HUES64 (cell line): ENCODE results near the gene TCF3. TPM values are rescaled to one million over a fixed set of nuclear protein-coding genes. Genes with fewer than 3 reads are reported as not detected.
"Not testable (repeated sequence)": the region's sequence is repeated elsewhere in the genome, so short reads cannot be mapped to it uniquely, and the experiment has no call there.

Source experiments
- H3K27ac ChIP-seq: 2 replicates; pipeline ENCODE4 v1.7.0; 2013; ENCODE audit warnings: low read depth, low read length, inconsistent platforms
- H3K27me3 ChIP-seq: 2 replicates; pipeline ENCODE4 v1.6.1; 2013; ENCODE audit warnings: mild to moderate bottlenecking, low read length; ENCODE audit not compliant: insufficient read depth
- H3K36me3 ChIP-seq: 2 replicates; pipeline ENCODE4 v1.6.1; 2013; ENCODE audit warnings: mild to moderate bottlenecking, low read length; ENCODE audit not compliant: insufficient read depth
- H3K4me1 ChIP-seq: 2 replicates; pipeline ENCODE4 v1.6.1; 2013; ENCODE audit warnings: mild to moderate bottlenecking, low read length, moderate library complexity; ENCODE audit not compliant: insufficient read depth
- H3K4me3 ChIP-seq: 2 replicates; pipeline ENCODE4 v1.5.1; 2013; ENCODE audit warnings: mild to moderate bottlenecking, low read length, moderate library complexity
- H3K9ac ChIP-seq: 2 replicates; pipeline ENCODE4 v1.6.1; 2013; ENCODE audit warnings: mild to moderate bottlenecking, low read depth, low read length
- H3K9me3 ChIP-seq: 2 replicates; pipeline ENCODE4 v1.6.1; 2013; ENCODE audit warnings: low read depth, low read length; ENCODE audit not compliant: insufficient read depth
- WGBS: fragments of 150-250, 120-280 bp; methylation state at CpG from one replicate; pipeline ENCODE4 v1.1.7; 2013; ENCODE audit warnings: missing lambda C conversion rate; 5-methylcytosine and 5-hydroxymethylcytosine counted together
- polyA plus RNA-seq, 2 experiments: library from polyadenylated mRNA; stranded (reverse); fragments of 50-300 nt; gene quantifications; one replicate each; pipeline ENCODE4 v1.2.3, GENCODE V29; 2013

The TCF3 gene
- 187 TPM for polyA plus RNA-seq (2013, experiment 1 of 2)
- 190 TPM for polyA plus RNA-seq (2013, experiment 2 of 2)

DNA sequence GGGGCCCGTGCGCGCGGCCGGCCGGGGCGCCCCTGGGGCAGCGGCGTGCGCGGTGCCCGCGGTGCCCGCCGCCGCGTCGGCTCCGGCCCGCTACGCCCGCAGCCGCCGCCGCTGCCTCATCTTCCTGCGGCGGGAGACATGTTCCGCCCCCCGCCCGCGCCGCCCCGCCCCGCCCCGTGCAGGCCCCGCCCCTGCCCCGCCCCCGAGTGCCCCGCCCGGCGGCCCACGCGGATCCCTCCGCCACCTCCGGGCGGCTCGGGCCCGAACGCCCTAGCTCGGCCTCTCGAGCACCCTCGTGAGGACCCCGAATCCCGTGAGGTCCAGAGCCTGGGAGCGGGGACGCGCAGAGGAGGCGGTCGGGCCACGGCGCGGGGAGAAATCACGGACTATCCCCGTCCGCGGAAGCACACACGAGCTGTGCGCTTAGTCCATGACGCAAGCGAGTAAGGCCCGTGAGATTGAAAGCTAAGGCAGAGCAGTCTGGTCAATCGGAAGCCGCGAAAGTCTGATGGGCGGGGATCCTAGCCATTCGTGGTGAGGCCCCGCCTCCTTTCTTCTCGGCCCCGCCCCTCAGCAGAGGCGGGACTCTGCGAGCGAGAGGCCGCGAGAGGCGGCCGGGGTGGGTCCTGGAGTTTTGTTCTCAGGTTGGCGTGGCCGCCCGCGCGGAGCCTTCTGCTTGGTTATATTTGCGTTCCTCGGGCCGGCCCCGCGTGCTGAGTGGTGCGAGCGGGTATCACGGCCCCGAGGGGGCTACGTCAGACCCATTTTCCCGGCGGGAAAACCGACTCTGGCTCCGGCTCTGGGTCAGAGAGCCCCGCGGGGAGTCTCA is at the start of gene TCF3:
TCF3 (minus strand) TSS at position 145 of the 829 bp plus-strand sequence. CDS start 2,367 bp downstream, outside the sequence.
- peak within 1 kb of the TSS; percentile 98 for H3K9ac ChIP-seq
- under 1% methylated on average over 107 of the region's 107 CpGs for WGBS
- H3K9me3 ChIP-seq, result no peaks in the 10 kb centered on the region
- H3K27me3 ChIP-seq, result no peaks in the 10 kb centered on the region
- peaks cover 24% of the 10 kb centered on the region for H3K36me3 ChIP-seq
- no peaks in the 10 kb centered on the region for H3K4me1 ChIP-seq
- H3K27ac ChIP-seq, result peak within 1 kb of the TSS; percentile 99
- peak within 1 kb of the TSS; percentile 77 for H3K4me3 ChIP-seq

DNA sequence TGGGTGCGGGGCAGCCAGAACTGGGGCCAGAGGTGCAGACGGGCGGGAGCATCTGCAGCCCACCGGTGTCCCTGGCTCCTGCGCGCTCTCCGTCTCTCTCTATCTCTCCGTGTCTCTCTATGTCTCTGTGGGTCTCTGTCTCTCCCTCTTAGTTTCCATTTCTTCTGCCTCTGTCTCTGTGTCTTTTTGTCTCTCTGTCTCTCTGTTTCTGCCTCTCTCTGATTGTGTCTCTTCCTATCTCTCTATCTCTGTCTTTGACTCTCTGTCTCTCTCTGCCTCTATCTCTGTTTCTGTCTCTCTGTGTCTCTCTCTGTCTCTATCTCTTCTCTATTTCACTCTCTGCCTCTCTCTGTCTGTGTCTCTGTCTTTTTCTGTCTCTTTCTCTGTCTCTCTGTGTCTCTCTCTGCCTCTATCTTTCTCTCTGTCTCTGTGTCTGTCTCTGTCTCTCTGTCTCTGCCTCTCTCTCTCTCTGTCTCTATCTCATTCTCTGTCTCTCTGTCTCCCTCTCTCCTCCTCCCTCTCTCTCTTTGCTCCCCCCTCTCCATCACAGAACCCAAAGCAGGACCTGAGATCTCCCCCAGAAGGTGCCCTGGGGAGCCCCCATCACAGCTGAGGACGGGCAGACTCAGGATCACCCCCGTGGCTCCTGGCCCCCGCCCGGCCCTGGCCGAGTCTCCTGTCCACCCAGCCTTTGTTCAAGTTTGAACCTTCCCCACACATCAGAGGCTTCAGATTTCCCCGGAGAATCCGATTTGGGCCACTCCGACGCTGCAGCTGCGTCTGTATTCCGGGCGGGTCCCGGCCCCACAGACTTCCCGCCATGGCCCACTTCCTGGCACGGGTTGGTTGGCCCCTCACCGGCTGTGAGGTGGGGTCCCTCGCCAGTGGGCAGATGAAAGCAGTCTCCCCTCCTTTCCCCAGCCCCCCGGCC is 48.6 kb upstream of the TCF3 start:
- Histone ChIP-seq H3K36me3 (no peaks in the 10 kb centered on the region), H3K27ac (no peak overlapping the region), H3K9me3 (no peaks in the 10 kb centered on the region), H3K27me3 (peaks cover 10% of the 10 kb centered on the region), H3K4me1 (no peaks in the 10 kb centered on the region), H3K4me3 (no peak overlapping the region), H3K9ac (no peak overlapping the region)
- WGBS, result 61% methylated on average over 26 of the region's 26 CpGs

DNA sequence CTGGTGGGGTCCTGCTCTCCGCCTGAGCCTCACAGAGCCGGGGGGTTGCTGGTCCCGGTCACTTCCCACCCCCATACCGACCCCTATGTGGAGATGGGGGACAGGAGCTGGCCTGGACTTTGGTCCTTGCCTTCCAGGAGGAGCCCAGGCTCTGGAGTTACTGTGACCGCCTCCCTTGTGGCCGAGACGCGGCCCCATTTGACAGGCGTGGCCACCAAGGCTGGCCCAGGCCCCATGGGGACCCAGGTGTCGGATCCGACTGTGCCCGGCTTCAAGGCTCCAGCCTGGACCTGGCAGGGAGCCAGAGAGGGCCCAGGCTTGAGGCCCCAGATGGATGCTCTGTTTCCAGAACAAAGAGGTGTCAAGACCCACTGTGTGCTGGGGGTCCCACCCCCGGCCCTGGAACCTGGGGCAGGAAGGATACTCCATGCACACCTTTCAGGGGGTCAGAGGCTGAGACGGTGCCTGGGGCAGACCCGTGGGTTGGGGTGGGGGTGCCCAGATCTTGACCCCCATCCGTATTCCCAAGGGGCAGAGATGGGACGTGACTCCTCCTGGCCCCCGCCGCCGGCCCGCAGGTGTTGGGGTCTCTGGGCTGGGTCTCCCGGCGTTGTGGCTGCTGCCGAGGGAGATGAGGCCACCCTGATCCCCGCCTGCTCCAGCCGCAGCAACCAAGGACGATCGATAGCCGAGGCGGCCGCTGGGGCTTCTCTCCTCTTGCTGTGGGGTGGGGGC is 47.8 kb upstream of the TCF3 start:
- Histone ChIP-seq H3K27ac (no peak overlapping the region), H3K4me1 (no peaks in the 10 kb centered on the region), H3K4me3 (no peak overlapping the region), H3K9me3 (no peaks in the 10 kb centered on the region), H3K27me3 (peaks cover 10% of the 10 kb centered on the region), H3K36me3 (no peaks in the 10 kb centered on the region), H3K9ac (no peak overlapping the region)
- 83% methylated on average over 29 of the region's 31 CpGs for WGBS

DNA sequence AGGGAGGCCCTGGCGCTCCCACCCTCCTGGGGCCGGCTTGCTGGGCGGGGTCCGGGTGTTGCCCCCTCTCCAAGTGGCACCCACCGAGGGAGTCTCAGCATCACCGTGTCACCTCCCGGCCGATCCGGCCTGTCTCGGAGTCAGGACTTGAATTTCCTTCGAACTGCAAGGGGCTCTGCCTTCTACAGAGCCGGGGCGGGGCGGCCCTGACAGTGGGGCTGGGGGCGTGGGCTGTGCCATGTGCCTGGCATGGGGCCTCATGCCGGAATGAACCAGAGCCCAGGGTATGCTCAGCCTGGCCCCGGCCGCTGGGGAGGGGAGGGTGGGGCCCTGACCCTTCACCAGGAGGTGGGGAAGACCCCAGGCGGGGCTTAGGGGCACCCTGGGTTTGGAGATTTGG is 47.0 kb upstream of the TCF3 start:
- Histone ChIP-seq H3K9me3 (no peaks in the 10 kb centered on the region; the same call in 1 of the 2 replicates), H3K27me3 (peaks cover 12% of the 10 kb centered on the region), H3K27ac (no peak overlapping the region), H3K4me1 (no peaks in the 10 kb centered on the region), H3K9ac (no peak overlapping the region), H3K4me3 (no peak overlapping the region), H3K36me3 (no peaks in the 10 kb centered on the region)
- 89% methylated on average over 19 of the region's 19 CpGs for WGBS

DNA sequence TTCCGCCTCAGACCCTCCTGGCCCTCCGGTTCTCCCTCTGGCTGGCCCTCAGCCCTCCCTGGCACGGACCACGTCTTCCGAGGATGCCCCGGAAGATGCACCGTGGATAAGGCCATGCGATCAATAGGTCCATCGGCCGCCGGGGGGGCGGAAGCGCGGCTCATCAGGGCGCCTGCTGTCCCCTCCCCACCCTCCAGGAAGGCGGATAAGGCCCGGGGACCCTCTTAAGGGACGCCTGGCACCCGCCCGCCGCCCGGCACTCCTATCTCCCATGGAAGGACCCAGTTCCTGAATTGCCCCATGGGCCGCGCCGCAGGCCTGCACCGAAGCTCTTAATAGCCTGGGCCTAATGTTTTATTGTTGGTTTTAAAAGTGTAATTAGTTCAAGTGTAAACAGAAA is 46.2 kb upstream of the TCF3 start:
- Histone ChIP-seq H3K9ac (no peak overlapping the region), H3K36me3 (no peaks in the 10 kb centered on the region), H3K4me1 (no peaks in the 10 kb centered on the region), H3K9me3 (no peaks in the 10 kb centered on the region; the same call in 1 of the 2 replicates), H3K4me3 (no peak overlapping the region), H3K27me3 (peaks cover 14% of the 10 kb centered on the region), H3K27ac (no peak overlapping the region)
- WGBS, result 95% methylated on average over 26 of the region's 26 CpGs

DNA sequence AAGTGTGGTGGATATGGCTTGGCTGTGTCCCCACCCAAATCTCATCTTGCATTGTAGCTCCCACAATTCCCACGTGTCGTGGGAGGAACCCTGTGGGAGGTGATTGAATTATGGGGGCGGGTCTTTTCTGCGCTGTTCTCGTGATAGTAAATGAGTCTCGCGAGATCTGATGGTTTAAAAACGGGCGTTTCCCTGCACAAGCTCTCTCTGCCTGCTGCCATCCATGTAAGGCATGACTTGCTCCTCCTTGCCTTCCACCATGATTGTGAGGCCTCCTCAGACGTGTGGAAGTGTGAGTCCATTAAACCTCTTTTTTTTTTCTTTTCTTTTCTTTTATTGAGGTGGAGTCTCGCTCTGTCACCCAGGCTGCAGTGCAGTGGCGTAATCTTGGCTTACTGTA is 43.1 kb upstream of the TCF3 start:
- 88% methylated on average over 12 of the region's 12 CpGs for WGBS
- peaks cover 32% of the 10 kb centered on the region for H3K27me3 ChIP-seq

DNA sequence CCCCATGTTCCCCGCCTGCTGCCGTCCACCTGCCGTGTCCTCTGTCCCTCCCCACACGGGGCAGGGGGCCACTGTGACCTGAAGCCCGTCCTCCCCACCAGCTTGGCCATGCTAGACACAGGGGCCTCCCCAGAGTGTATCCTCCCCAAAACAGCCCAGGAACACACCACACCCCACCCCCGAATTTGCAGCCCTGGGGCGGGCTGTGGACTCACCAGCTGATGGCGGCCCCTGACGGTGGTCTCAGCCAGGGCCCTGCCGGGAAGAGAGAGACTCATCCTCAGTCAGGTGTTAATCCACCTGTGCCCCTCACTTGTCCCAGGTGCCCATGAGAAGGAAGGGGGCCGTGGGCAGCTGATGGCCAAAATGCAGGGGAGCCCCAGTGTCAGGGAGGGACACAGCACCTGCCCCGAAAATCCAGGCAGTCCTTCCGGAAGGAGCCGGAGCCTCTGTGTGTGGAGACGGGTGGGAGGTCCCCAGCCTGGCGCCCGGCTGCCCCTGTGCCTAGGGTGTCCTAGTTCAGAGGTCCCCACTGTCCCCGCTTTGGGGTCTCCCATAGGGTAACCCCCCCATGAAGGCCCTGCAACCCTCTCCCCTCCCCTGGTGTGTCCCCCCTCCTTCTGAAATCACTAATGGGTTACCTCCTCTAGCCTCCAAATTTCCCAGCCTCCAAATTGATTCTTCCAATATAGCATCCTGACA is 39.3 kb upstream of the TCF3 start:
- H3K9ac ChIP-seq, result no peak overlapping the region
- 62% methylated on average over 18 of the region's 18 CpGs for WGBS
- no peaks in the 10 kb centered on the region for H3K36me3 ChIP-seq
- H3K9me3 ChIP-seq, result no peaks in the 10 kb centered on the region; the same call in 1 of the 2 replicates
- no peak overlapping the region for H3K27ac ChIP-seq
- no peaks in the 10 kb centered on the region for H3K4me1 ChIP-seq
- no peak overlapping the region for H3K4me3 ChIP-seq
- H3K27me3 ChIP-seq, result peaks cover 36% of the 10 kb centered on the region

More for the DNA sequence above, 43.1 kb upstream of the TCF3 start:
- not testable (repeated sequence) for H3K36me3 ChIP-seq, H3K4me1 ChIP-seq, H3K9ac ChIP-seq, H3K4me3 ChIP-seq, H3K27ac ChIP-seq, H3K9me3 ChIP-seq

DNA sequence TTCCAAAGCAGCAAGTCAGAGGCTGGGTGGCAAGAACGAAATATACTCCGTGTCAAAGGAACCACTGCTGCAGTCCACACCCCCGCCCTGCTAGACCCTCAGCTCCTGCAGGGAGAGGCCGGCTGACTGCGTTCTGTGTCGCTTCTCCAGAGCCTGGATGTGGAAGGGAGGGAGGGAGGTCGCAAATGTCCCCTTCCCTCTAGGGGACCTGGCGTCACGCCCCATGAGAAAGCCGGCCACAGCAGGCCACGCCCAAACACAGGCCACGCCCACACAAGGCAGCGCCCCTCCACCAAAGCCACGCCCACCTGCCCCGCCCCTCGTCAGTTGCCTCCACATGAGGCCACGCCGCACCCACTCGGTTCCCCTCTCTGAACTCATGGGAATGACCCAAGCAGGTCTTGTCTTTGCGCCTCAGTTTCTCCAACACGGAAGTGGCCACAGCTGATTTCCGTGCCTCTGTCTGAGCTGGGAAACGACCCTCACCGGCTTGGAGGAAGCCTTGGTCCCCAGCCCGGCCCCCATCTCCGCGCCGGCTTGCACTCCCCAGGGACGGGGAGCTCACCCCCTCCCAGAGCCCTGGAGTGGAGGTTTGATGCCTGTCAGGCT is 38.4 kb upstream of the TCF3 start:
- no peaks in the 10 kb centered on the region for H3K4me1 ChIP-seq
- no peaks in the 10 kb centered on the region; the same call in 1 of the 2 replicates for H3K9me3 ChIP-seq
- 17% methylated on average over 28 of the region's 29 CpGs for WGBS
- H3K27ac ChIP-seq, result no peak overlapping the region
- peak overlapping the region; percentile 45 for H3K4me3 ChIP-seq
- H3K36me3 ChIP-seq, result no peaks in the 10 kb centered on the region
- H3K27me3 ChIP-seq, result peaks cover 36% of the 10 kb centered on the region
- H3K9ac ChIP-seq, result no peak overlapping the region

DNA sequence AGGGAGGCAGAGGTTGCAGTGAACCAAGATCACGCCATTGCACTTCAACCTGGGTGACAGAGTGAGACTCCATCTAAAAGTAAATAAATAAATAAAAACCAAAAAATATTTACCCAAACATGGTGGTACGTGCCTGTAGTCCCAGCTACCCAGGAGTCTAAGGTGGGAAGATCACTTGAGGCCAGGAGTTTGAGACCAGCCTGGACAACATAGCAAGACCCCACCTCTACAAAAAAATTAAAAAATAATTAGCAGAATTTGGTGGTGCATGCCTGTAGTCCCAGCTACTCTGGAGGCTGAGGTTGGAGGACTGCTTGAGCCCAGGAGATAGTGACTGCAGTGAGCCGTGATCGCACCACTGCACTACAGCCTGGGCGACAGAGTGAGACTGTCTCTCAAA is 33.4 kb upstream of the TCF3 start:
- H3K9ac ChIP-seq, H3K9me3 ChIP-seq, H3K27ac ChIP-seq, H3K36me3 ChIP-seq, H3K4me3 ChIP-seq, H3K4me1 ChIP-seq: not testable (repeated sequence)
- peaks cover 16% of the 10 kb centered on the region for H3K27me3 ChIP-seq
- 94% methylated on average over 5 of the region's 5 CpGs for WGBS

DNA sequence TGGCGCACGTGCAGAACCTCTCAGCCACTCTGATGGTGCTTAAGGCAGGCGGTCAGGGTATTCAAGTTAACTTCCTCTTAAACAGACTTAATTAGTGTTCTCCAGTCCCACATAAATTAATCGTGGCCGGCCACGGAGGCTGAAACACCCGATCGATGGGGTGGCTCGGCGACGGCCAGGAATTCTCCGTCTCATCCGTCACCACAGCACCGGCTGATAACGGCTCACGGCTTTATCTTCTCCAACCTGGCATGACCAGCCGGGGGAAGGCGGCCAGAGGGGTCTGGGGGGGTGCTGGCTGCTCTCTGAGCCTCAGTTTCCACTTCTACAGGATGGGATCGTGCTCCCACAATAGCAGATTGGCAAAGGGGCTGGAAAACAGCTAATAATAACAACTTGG is 32.6 kb upstream of the TCF3 start:
- 83% methylated on average over 19 of the region's 19 CpGs for WGBS
- H3K9me3 ChIP-seq, result no peaks in the 10 kb centered on the region
- no peak overlapping the region for H3K9ac ChIP-seq
- no peaks in the 10 kb centered on the region for H3K4me1 ChIP-seq
- H3K27me3 ChIP-seq, result peaks cover 10% of the 10 kb centered on the region
- H3K27ac ChIP-seq, result no peak overlapping the region
- H3K36me3 ChIP-seq, result no peaks in the 10 kb centered on the region
- H3K4me3 ChIP-seq, result no peak overlapping the region
